D721Med (cell line): ENCODE results near the gene OR13C8.
"Not testable (repeated sequence)": the region's sequence is repeated elsewhere in the genome, so short reads cannot be mapped to it uniquely, and the experiment has no call there.

Experiments used
- DNase-seq: peaks from one replicate; pipeline ENCODE4 v3.0.0; 2011; ENCODE audit warnings: low spot score; ENCODE audit not compliant: insufficient read length
- FAIRE-seq: peaks from 2 replicates; lab custom pipeline; 2011; peaks lifted over from hg19 to GRCh38; lab: Jason Lieb, UNC
- CTCF ChIP-seq: IDR thresholded peaks from 2 replicates; pipeline ENCODE4 v1.5.1; 2012; ENCODE audit warnings: mild to moderate bottlenecking, control low read depth; ENCODE audit not compliant: insufficient read depth; ENCODE audit errors: missing control alignments

Gene OR13C8

GRCh38 chr9:104568868-104569267 is at the start of gene OR13C8:
OR13C8 (plus strand) TSS chr9:104569168; CDS start chr9:104569168, 0 bp downstream.
- DNase-seq: no peak
- FAIRE-seq: no peak
- no peak for TF ChIP-seq CTCF

- DNase-seq, FAIRE-seq: not testable (repeated sequence)
These were observed 48.7 kb upstream of the OR13C8 start for GRCh38 chr9:104520241-104520640.

GRCh38 chr9:104527109-104527508 is 41.9 kb upstream of the OR13C8 start, which contains the start of gene OR13C4:
OR13C4 (minus strand) TSS chr9:104527209; CDS start chr9:104527209, 0 bp downstream.
- TF ChIP-seq CTCF: no peak
- DNase-seq (no peak), FAIRE-seq (no peak)

- TF ChIP-seq CTCF: no peak
- FAIRE-seq (no peak), DNase-seq (no peak)
These were observed 32.2 kb upstream of the OR13C8 start, which contains the start of gene OR13C3 for GRCh38 chr9:104536756-104537155. OR13C3 (minus strand) TSS chr9:104536856; CDS start chr9:104536723, 133 bp downstream.

GRCh38 chr9:104539275-104539674 is 29.7 kb upstream of the OR13C8 start:
- FAIRE-seq (no peak), DNase-seq (no peak)
- TF ChIP-seq CTCF: no peak

GRCh38 chr9:104544644-104545043 is 24.3 kb upstream of the OR13C8 start:
- no peak for TF ChIP-seq CTCF
- no peak for DNase-seq
- no peak for FAIRE-seq

GRCh38 chr9:104553261-104553660 is 15.7 kb upstream of the OR13C8 start:
- TF ChIP-seq CTCF: no peak
- DNase-seq (no peak), FAIRE-seq (no peak)

GRCh38 chr9:104555521-104555920 is 13.4 kb upstream of the OR13C8 start:
- FAIRE-seq (no peak), DNase-seq (no peak)
- TF ChIP-seq CTCF: no peak
